A673 (cell line): Measurements from ENCODE around the gene RAB44. TPM values are rescaled to one million over a fixed set of nuclear protein-coding genes. Genes with fewer than 3 reads are reported as not detected.

ENCODE experiments used
- BruUV-seq: library from RNA; stranded (reverse); fragments of 400-500 nt; replicated peaks from 2 replicates; lab custom pipeline; 2021; lab: Mats Ljungman, UMichigan
- CTCF ChIA-PET: fragments of 300-600 bp; sonication (Branson Sonifier 250); formaldehyde crosslinking; loops from one replicate; lab custom pipeline; 2022; ENCODE audit warnings: antibody characterized with exemption; lab: Charles Lee
- POLR2A ChIA-PET: fragments of 300-600 bp; sonication (Branson Sonifier 250); formaldehyde crosslinking; loops from one replicate; lab custom pipeline; 2022; ENCODE audit warnings: antibody characterized with exemption; ENCODE audit not compliant: low non-redundant PET; lab: Charles Lee
- DNase-seq: peaks from one replicate; pipeline ENCODE4 v3.0.0-alpha.2; 2015; ENCODE audit warnings: low spot score
- H3K27ac ChIP-seq: fragments of 200-600 bp; sonication (generic); 2 replicates; pipeline ENCODE4 v1.5.1; 2016; ENCODE audit warnings: mixed run types, low read depth, mild to moderate bottlenecking, mixed read lengths, antibody characterized with exemption, low read length; ENCODE audit not compliant: poor library complexity, severe bottlenecking
- H3K27me3 ChIP-seq: fragments of 200-600 bp; sonication (generic); replicated peaks from 2 replicates; pipeline ENCODE4 v1.6.1; 2017; ENCODE audit warnings: mixed run types, low read depth, mild to moderate bottlenecking, mixed read lengths, antibody characterized with exemption, low read length; ENCODE audit not compliant: insufficient read depth, poor library complexity
- H3K36me3 ChIP-seq: fragments of 200-600 bp; sonication (generic); 2 replicates; pipeline ENCODE4 v1.6.1; 2016; ENCODE audit warnings: mixed run types, mild to moderate bottlenecking, mixed read lengths, antibody characterized with exemption, low read length; ENCODE audit not compliant: insufficient read depth, poor library complexity, severe bottlenecking
- H3K4me1 ChIP-seq: fragments of 200-600 bp; sonication (generic); 2 replicates; pipeline ENCODE4 v1.6.1; 2017; ENCODE audit warnings: mixed run types, mild to moderate bottlenecking, mixed read lengths, antibody characterized with exemption, low read length; ENCODE audit not compliant: insufficient read depth, poor library complexity, severe bottlenecking
- H3K4me3 ChIP-seq: fragments of 200-600 bp; sonication (generic); 2 replicates; pipeline ENCODE4 v1.5.1; 2016; ENCODE audit warnings: low read depth, mixed run types, mild to moderate bottlenecking, mixed read lengths, low read length; ENCODE audit not compliant: poor library complexity, severe bottlenecking
- H3K9me3 ChIP-seq: fragments of 200-600 bp; sonication (generic); 2 replicates; pipeline ENCODE4 v1.6.1; 2016; ENCODE audit warnings: mixed run types, low read depth, mild to moderate bottlenecking, mixed read lengths, antibody characterized with exemption, low read length; ENCODE audit not compliant: poor library complexity, severe bottlenecking
- CTCF ChIP-seq: fragments of 300-800, 200-600 bp; sonication (generic); conservative IDR thresholded peaks from 2 replicates; pipeline ENCODE4 v1.5.1; 2017; ENCODE audit warnings: low read depth, mild to moderate bottlenecking, antibody characterized with exemption, low read length, moderate library complexity, mixed read lengths
- EZH2 ChIP-seq: fragments of 200-600 bp; sonication (generic); IDR thresholded peaks from 2 replicates; pipeline ENCODE4 v1.6.1; 2017; ENCODE audit warnings: borderline replicate concordance, low read depth, mild to moderate bottlenecking, mixed read lengths, antibody characterized with exemption, low read length; ENCODE audit not compliant: poor library complexity, severe bottlenecking
- intact Hi-C: fragments of 100-400 bp; cut with micrococcal nuclease; formaldehyde crosslinking; loops from one replicate; pipeline ENCODE4 v1.10.0; 2022; ENCODE audit not compliant: unreplicated experiment
- total RNA-seq: library from RNA; stranded (reverse); gene quantifications from 2 replicates; pipeline ENCODE4 v1.2.3, GENCODE V29; 2021

RAB44 gene
- total RNA-seq, 1 experiment from 2014 or later = not detected

- CTCF ChIA-PET = interaction anchor here (1.9 kb wide), 1 partner anchor 17 kb away, joined by 4 read pairs; no protein-coding TSS in a partner anchor
- intact Hi-C loops = no loop called here
Observed at GRCh38 chr6:36765190-36765589, 67.6 kb downstream of the RAB44 start.

GRCh38 chr6:36765594-36766398, 68.2 kb downstream of the RAB44 start:
- peak; percentile 90 for TF ChIP-seq CTCF
- TF ChIP-seq EZH2 = no peak
- CTCF ChIA-PET = interaction anchor here (0.5 to 1.9 kb wide), 6 partner anchors 16 to 445 kb away, joined by 3 to 10 read pairs (median 4); no protein-coding TSS in a partner anchor
- intact Hi-C loops = loop anchor here (1.0 to 2.0 kb wide), 3 partner anchors 86 to 445 kb away; no protein-coding TSS in a partner anchor
- H3K4me3 ChIP-seq = no peak overlapping the region
- peaks cover 7% of the 10 kb centered on the region for H3K4me1 ChIP-seq
- DNase-seq = peak; percentile 82
- POLR2A ChIA-PET = interaction anchor here (0.5 kb wide), 1 partner anchor 600 kb away, joined by 4 read pairs; no protein-coding TSS in a partner anchor
- no peaks in the 10 kb centered on the region for H3K9me3 ChIP-seq
- no peak overlapping the region for H3K27ac ChIP-seq
- no TSS peak for BruUV-seq
- H3K27me3 ChIP-seq = no peaks in the 10 kb centered on the region
- H3K36me3 ChIP-seq = no peaks in the 10 kb centered on the region

More at GRCh38 chr6:36765190-36765589, 67.6 kb downstream of the RAB44 start:
- Histone ChIP-seq H3K9me3 (no peaks in the 10 kb centered on the region), H3K36me3 (no peaks in the 10 kb centered on the region), H3K27ac (no peak overlapping the region), H3K4me3 (no peak overlapping the region), H3K27me3 (no peaks in the 10 kb centered on the region), H3K4me1 (peaks cover 7% of the 10 kb centered on the region)
- TF ChIP-seq CTCF (no peak), EZH2 (no peak)
- no peak for DNase-seq
- POLR2A ChIA-PET = interaction anchor here (0.5 kb wide), 1 partner anchor 601 kb away, joined by 4 read pairs; no protein-coding TSS in a partner anchor
- BruUV-seq = no TSS peak

GRCh38 chr6:36766399-36766945, 68.8 kb downstream of the RAB44 start:
- H3K4me1 ChIP-seq = peaks cover 7% of the 10 kb centered on the region
- no peak overlapping the region for H3K4me3 ChIP-seq
- no peak for DNase-seq
- no TSS peak for BruUV-seq
- ChIA-PET POLR2A (no interaction called here), CTCF (interaction anchor here (0.5 to 1.5 kb wide), 5 partner anchors 8 to 252 kb away, joined by 3 to 9 read pairs (median 4); no protein-coding TSS in a partner anchor)
- TF ChIP-seq CTCF = no peak
- no peak for TF ChIP-seq EZH2
- intact Hi-C loops = loop anchor here (1.0 to 2.0 kb wide), 3 partner anchors 85 to 444 kb away; no protein-coding TSS in a partner anchor
- H3K27me3 ChIP-seq = no peaks in the 10 kb centered on the region
- no peaks in the 10 kb centered on the region for H3K9me3 ChIP-seq
- no peaks in the 10 kb centered on the region for H3K36me3 ChIP-seq
- H3K27ac ChIP-seq = no peak overlapping the region
